ENCODE results near the gene GJC2. TPM values are rescaled to one million over a fixed set of nuclear protein-coding genes. Genes with fewer than 3 reads are reported as not detected.

Gene GJC2
- total RNA-seq, 1 donor from 2014 or later: 5.8 TPM

- DNase-seq: no peak
These were observed 45.4 kb downstream of the GJC2 start for GRCh38 chr1:228194921-228195812.

GRCh38 chr1:228197555-228198147, 47.9 kb downstream of the GJC2 start:
- no peak for DNase-seq

- no peak for DNase-seq
These were observed 49.4 kb downstream of the GJC2 start for GRCh38 chr1:228198977-228199590.

GRCh38 chr1:228204958-228205357, 55.2 kb downstream of the GJC2 start:
- no peak for DNase-seq

GRCh38 chr1:228205526-228206436, 56.1 kb downstream of the GJC2 start:
- DNase-seq: no peak

GRCh38 chr1:228206582-228207351, 57.0 kb downstream of the GJC2 start:
- DNase-seq: no peak

GRCh38 chr1:228207381-228207810, 57.7 kb downstream of the GJC2 start:
- no peak for DNase-seq

GRCh38 chr1:228207851-228208821, 58.4 kb downstream of the GJC2 start, which contains the start of gene OBSCN:
TSS of gene OBSCN (plus strand) at chr1:228208044. CDS start at chr1:228211784, 3,740 bp downstream.
- DNase-seq: no peak

GRCh38 chr1:228208831-228209551, 59.3 kb downstream of the GJC2 start:
- DNase-seq: no peak

Other genes starting within 250 kb of the GJC2 start
- gene WNT9A, start 202.0 kb upstream of the GJC2 start, total RNA-seq: 1.8 and 2.9 TPM in 2 replicates
- gene WNT3A, start 142.9 kb upstream of the GJC2 start, total RNA-seq: not detected in 2 replicates
- 264 and 393 TPM in 2 replicates for gene ARF1, start 67.2 kb upstream of the GJC2 start, total RNA-seq
- 12.1 and 18.5 TPM in 2 replicates for gene C1orf35, start 46.6 kb upstream of the GJC2 start, total RNA-seq
- gene MRPL55, start 40.6 kb upstream of the GJC2 start, total RNA-seq: 54.3 and 55.7 TPM in 2 replicates
- gene GUK1, start 9.7 kb upstream of the GJC2 start, total RNA-seq: 471 and 724 TPM in 2 replicates
- 9.5 and 17.4 TPM in 2 replicates for gene IBA57, start 15.9 kb downstream of the GJC2 start, total RNA-seq
- 4.4 and 9.5 TPM in 2 replicates for gene OBSCN, start 58.1 kb downstream of the GJC2 start, total RNA-seq

Data from dermis blood vessel endothelial cell (primary cell).